ENCODE measurements around the gene PICALM.

PICALM gene

DNA sequence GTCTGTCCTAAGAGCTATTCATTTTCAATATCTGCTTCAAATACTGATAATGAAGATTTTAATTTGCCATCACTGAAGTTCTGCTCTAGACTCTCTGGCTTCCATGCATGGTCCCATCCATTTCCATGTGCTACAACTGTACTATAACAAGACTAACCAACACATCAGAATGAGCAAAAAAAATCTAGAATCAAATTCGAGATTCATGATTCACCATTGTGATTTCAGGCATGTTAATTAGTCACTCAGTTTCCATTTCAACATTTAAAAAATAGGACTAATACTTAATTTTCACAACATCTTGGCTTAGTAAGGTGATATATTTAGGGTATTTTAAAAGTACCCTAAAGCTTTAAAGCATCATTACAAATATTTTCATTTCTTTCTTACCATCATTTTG lies 22.8 kb downstream of the PICALM start:
- H3K9me3 ChIP-seq (ENCODE audit: control insufficient read depth in 2 of 2, low read length in 2 of 2): no peaks in the 10 kb centered on the region
- no peaks in the 10 kb centered on the region for H3K27me3 ChIP-seq (ENCODE audit: control insufficient read depth in 1 of 2, insufficient read depth in 2 of 2, low read length in 2 of 2)
- H3K9ac ChIP-seq (ENCODE audit: low read length in 2 of 2): no peak overlapping the region
- H3K4me3 ChIP-seq (ENCODE audit: low read length in 2 of 2): no peak overlapping the region
- H3K4me1 ChIP-seq (ENCODE audit: control insufficient read depth, insufficient read depth, low read length): peaks cover 19% of the 10 kb centered on the region
- H3K36me3 ChIP-seq (ENCODE audit: control insufficient read depth in 2 of 2, insufficient read depth in 2 of 2, low read length in 2 of 2): no peaks in the 10 kb centered on the region
- H3K27ac ChIP-seq (ENCODE audit: low read length): no peak overlapping the region

DNA sequence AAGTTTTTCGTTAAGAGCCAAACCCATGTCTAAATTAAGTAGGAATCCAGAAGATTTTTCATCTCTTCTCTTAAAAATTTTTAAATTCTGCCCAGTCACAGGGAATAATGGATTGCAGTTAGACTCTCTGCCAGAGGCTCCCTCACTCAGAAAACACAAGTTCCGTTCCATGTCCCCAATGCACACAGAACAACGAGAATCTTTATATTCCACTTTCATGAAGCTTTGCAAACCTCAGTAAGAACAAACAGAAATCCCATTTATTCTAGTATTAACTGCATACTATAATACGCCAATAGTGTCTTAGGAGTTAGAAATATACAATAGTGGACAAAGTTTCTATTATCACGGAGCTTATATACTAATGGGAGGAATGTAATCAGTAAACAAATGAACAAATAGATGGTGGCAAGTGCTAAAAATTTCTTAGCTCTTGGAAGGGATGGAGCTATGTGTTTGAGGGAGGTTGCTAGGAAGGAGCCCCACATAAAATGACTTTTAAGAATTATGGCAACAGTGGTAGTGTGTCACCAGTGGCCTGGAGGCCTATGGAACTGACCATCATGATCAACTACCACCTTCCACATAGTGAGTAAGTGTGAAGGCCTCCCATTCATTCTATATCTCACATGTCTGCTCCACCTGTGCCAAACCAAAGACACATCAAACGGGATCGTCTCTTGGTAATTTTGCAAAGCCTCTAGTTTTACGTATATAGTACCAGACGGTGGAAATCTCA lies 24.9 kb downstream of the PICALM start:
- peak overlapping the region in 1 of 2 donors; percentile 34 for H3K4me3 ChIP-seq (ENCODE audit: low read length in 2 of 2)
- H3K4me1 ChIP-seq (ENCODE audit: control insufficient read depth, insufficient read depth, low read length): peaks cover 19% of the 10 kb centered on the region
- no peak overlapping the region for H3K27ac ChIP-seq (ENCODE audit: low read length)
- no peaks in the 10 kb centered on the region for H3K27me3 ChIP-seq (ENCODE audit: control insufficient read depth in 1 of 2, insufficient read depth in 2 of 2, low read length in 2 of 2)
- no peaks in the 10 kb centered on the region for H3K9me3 ChIP-seq (ENCODE audit: control insufficient read depth in 2 of 2, low read length in 2 of 2)
- H3K36me3 ChIP-seq (ENCODE audit: control insufficient read depth in 2 of 2, insufficient read depth in 2 of 2, low read length in 2 of 2): no peaks in the 10 kb centered on the region
- no peak overlapping the region for H3K9ac ChIP-seq (ENCODE audit: low read length in 2 of 2)

DNA sequence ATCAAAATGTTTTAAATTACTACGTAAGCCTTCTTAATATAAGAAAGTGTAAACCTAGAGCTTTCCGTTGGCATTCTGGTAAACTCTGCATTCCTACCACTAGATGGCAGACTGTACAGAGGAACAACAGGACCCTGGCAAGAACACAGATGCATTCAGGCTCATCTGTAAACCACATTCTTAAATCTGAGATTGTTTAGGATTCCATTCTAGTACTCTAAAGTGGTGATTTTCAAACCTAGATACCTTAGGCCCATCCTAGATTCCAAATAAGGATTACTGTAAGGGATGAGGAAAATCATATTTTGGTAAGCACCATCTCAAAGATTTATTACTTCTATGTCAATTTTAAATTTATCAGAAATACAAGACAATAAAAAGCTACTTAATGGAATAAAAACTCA lies 26.9 kb downstream of the PICALM start:
- Histone ChIP-seq H3K4me3 (ENCODE audit: low read length in 2 of 2) (peak overlapping the region in 1 of 2 donors; percentile 35), H3K9ac (ENCODE audit: low read length in 2 of 2) (peak overlapping the region in 1 of 2 donors; percentile 7), H3K27ac (ENCODE audit: low read length) (no peak overlapping the region), H3K9me3 (ENCODE audit: control insufficient read depth in 2 of 2, low read length in 2 of 2) (no peaks in the 10 kb centered on the region), H3K36me3 (ENCODE audit: control insufficient read depth in 2 of 2, insufficient read depth in 2 of 2, low read length in 2 of 2) (no peaks in the 10 kb centered on the region), H3K27me3 (ENCODE audit: control insufficient read depth in 1 of 2, insufficient read depth in 2 of 2, low read length in 2 of 2) (no peaks in the 10 kb centered on the region), H3K4me1 (ENCODE audit: control insufficient read depth, insufficient read depth, low read length) (peaks cover 17% of the 10 kb centered on the region)

DNA sequence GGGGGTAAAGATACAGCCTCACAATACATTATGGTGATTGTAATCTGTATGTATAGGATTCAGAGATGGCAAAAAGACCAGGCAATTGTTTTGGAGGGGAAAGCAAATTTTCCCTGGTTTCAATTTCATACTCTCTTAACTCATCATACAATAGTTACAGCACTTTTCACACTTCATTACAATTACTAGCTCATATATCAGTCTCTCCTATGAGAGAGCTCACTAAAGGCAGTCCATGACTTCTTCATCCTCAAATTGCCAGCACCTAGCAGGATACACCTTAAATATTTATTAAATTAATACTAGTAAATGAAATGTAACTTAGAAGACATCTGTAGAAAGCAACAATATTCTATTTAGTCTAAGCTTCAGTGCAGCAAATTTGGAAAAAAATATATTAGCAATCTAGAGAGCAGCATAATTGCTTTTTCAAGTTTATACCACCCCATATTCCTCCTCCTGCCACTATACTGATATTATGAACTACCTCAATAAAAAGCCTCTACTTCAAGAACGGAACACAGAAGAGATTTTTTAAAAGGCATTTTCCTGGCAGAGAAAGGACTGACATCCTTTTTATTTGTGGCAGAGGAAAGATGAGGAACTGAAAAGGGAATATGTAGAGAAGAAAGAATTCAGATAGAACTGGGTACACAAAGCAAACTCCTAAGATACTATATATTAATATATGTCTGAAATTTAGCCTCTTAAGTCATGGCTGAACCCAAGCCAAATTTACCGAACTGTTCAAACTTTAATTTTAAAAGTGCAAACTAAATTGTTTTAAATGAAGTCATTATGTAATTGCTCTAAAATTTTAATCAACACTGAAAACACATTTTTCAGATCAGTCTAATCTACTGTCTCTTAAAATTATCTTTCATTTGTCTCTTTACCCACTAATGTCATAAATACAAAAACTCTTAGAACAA lies 27.7 kb downstream of the PICALM start:
- Histone ChIP-seq H3K27ac (ENCODE audit: low read length) (no peak overlapping the region), H3K9ac (ENCODE audit: low read length in 2 of 2) (peak overlapping the region in 1 of 2 donors; percentile 7), H3K36me3 (ENCODE audit: control insufficient read depth in 2 of 2, insufficient read depth in 2 of 2, low read length in 2 of 2) (no peaks in the 10 kb centered on the region), H3K4me1 (ENCODE audit: control insufficient read depth, insufficient read depth, low read length) (peaks cover 14% of the 10 kb centered on the region), H3K9me3 (ENCODE audit: control insufficient read depth in 2 of 2, low read length in 2 of 2) (no peaks in the 10 kb centered on the region), H3K4me3 (ENCODE audit: low read length in 2 of 2) (peak overlapping the region in 1 of 2 donors; percentile 35), H3K27me3 (ENCODE audit: control insufficient read depth in 1 of 2, insufficient read depth in 2 of 2, low read length in 2 of 2) (no peaks in the 10 kb centered on the region)

DNA sequence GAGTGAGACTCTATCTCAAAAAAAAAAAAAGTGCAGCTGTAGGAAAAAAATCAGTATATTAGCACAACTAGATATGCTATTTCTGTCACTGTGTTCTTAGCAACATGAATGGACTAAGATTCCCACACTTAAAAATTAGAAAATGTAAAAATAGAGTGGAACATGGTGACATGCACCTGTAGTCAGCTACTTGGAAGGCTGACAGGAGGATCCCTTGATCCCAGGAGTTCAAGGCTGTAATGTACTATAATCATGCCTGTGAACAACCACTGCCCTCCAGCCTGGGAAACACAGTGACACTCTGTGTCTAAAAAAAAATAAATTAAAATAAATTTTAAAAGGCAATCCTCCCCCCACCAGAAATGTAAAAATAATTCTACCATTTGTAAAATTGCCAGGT lies 29.8 kb downstream of the PICALM start:
- Histone ChIP-seq H3K4me1 (ENCODE audit: control insufficient read depth, insufficient read depth, low read length) (peaks cover 9% of the 10 kb centered on the region), H3K27ac (ENCODE audit: low read length) (no peak overlapping the region), H3K36me3 (ENCODE audit: control insufficient read depth in 2 of 2, insufficient read depth in 2 of 2, low read length in 2 of 2) (no peaks in the 10 kb centered on the region)

DNA sequence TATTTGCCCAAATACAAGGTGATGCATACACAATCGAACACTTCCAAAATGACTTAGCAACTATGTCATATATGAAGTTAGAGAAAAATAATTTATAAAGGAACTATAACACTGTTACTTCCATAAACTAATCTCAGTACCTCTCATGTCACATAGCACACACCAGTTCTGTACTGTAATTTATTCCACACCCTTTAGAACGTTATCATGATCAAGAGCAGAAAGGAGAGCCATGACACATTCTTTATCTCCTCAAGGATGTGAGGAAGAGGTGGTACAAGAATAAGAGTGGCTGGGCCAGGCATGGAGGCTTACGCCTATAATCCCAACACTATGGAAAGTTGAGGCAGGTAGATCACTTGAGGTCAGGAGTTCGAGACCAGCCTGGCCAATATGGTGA lies 31.1 kb downstream of the PICALM start:
- no peak overlapping the region for H3K4me3 ChIP-seq (ENCODE audit: low read length in 2 of 2)

More for the DNA sequence above, 29.8 kb downstream of the PICALM start:
- H3K9me3 ChIP-seq (ENCODE audit: control insufficient read depth in 2 of 2, low read length in 2 of 2): no peaks in the 10 kb centered on the region
- no peak overlapping the region for H3K9ac ChIP-seq (ENCODE audit: low read length in 2 of 2)
- no peaks in the 10 kb centered on the region for H3K27me3 ChIP-seq (ENCODE audit: control insufficient read depth in 1 of 2, insufficient read depth in 2 of 2, low read length in 2 of 2)
- no peak overlapping the region for H3K4me3 ChIP-seq (ENCODE audit: low read length in 2 of 2)

DNA sequence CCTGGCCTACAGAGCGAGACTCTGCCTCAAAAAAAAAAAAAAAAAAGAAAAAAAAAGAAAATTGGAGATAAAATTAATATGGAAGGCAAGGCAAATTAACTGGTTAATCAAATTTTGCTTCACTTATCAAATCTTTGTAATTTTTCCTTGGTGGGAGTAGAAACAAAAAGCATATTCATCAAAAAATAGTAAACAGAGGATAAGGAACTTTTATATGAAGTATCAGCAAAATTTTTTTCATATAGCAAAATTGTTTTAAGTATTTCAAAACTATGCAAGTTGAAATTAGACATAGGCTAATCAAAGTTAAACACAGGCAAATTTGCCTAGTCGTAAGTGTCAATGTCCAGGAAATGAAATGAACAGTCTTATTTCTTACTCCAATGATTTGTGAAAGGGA lies 33.0 kb downstream of the PICALM start:
- Histone ChIP-seq H3K9me3 (ENCODE audit: control insufficient read depth in 2 of 2, low read length in 2 of 2) (no peaks in the 10 kb centered on the region), H3K9ac (ENCODE audit: low read length in 2 of 2) (no peak overlapping the region), H3K4me3 (ENCODE audit: low read length in 2 of 2) (no peak overlapping the region), H3K4me1 (ENCODE audit: control insufficient read depth, insufficient read depth, low read length) (no peaks in the 10 kb centered on the region), H3K27ac (ENCODE audit: low read length) (no peak overlapping the region), H3K27me3 (ENCODE audit: control insufficient read depth in 1 of 2, insufficient read depth in 2 of 2, low read length in 2 of 2) (no peaks in the 10 kb centered on the region), H3K36me3 (ENCODE audit: control insufficient read depth in 2 of 2, insufficient read depth in 2 of 2, low read length in 2 of 2) (peaks cover 0 to 2% of the 10 kb centered on the region in 2 donors)

More for the DNA sequence above, 31.1 kb downstream of the PICALM start:
- no peak overlapping the region for H3K9ac ChIP-seq (ENCODE audit: low read length in 2 of 2)
- no peaks in the 10 kb centered on the region for H3K9me3 ChIP-seq (ENCODE audit: control insufficient read depth in 2 of 2, low read length in 2 of 2)
- H3K4me1 ChIP-seq (ENCODE audit: control insufficient read depth, insufficient read depth, low read length): no peaks in the 10 kb centered on the region
- H3K27me3 ChIP-seq (ENCODE audit: control insufficient read depth in 1 of 2, insufficient read depth in 2 of 2, low read length in 2 of 2): no peaks in the 10 kb centered on the region
- H3K27ac ChIP-seq (ENCODE audit: low read length): no peak overlapping the region
- H3K36me3 ChIP-seq (ENCODE audit: control insufficient read depth in 2 of 2, insufficient read depth in 2 of 2, low read length in 2 of 2): no peaks in the 10 kb centered on the region

DNA sequence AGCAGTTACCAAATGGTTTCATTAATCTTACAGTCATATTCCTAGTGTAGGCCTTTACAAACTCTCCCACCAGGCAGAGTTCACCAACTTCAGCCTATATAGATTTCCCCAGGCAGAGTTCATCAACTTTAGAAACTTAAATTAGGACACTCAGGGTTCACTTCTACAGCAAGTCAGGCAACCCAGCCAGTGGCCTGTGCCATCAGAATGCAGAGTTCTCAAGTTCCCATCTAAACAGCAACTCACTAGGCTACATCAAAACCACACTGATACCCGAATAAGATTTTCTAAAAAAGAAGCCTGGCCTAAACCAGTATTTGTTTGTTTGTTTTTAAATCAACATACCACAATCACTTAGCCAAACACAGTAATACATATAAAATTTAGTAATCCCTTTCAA lies 33.7 kb downstream of the PICALM start:
- H3K9ac ChIP-seq (ENCODE audit: low read length in 2 of 2): no peak overlapping the region
- peaks cover 3 to 6% of the 10 kb centered on the region in 2 donors for H3K36me3 ChIP-seq (ENCODE audit: control insufficient read depth in 2 of 2, insufficient read depth in 2 of 2, low read length in 2 of 2)
- no peaks in the 10 kb centered on the region for H3K4me1 ChIP-seq (ENCODE audit: control insufficient read depth, insufficient read depth, low read length)
- no peaks in the 10 kb centered on the region for H3K27me3 ChIP-seq (ENCODE audit: control insufficient read depth in 1 of 2, insufficient read depth in 2 of 2, low read length in 2 of 2)
- H3K27ac ChIP-seq (ENCODE audit: low read length): no peak overlapping the region
- no peak overlapping the region for H3K4me3 ChIP-seq (ENCODE audit: low read length in 2 of 2)
- no peaks in the 10 kb centered on the region for H3K9me3 ChIP-seq (ENCODE audit: control insufficient read depth in 2 of 2, low read length in 2 of 2)

DNA sequence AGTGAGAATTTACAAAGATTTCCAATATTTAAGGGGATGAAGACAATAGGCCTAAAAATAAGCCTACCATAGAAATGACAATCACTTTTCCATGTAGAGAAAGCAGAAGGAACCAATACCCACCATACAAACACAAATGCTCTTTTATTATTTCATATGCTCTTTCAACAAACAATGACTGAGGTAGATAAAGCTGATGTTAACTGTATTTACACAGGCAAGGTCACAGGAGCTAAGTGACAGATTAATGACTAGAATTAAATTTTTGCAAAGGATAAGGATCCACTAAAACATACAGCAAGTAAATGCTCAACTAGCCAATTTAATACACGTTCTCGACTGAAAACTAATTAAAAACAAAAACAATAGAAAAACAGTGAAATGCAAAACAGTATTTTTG lies 34.2 kb downstream of the PICALM start:
- H3K4me3 ChIP-seq (ENCODE audit: low read length in 2 of 2): no peak overlapping the region
- H3K27ac ChIP-seq (ENCODE audit: low read length): no peak overlapping the region
- H3K36me3 ChIP-seq (ENCODE audit: control insufficient read depth in 2 of 2, insufficient read depth in 2 of 2, low read length in 2 of 2): peaks cover 3 to 6% of the 10 kb centered on the region in 2 donors
- H3K27me3 ChIP-seq (ENCODE audit: control insufficient read depth in 1 of 2, insufficient read depth in 2 of 2, low read length in 2 of 2): no peaks in the 10 kb centered on the region
- no peak overlapping the region for H3K9ac ChIP-seq (ENCODE audit: low read length in 2 of 2)
- H3K4me1 ChIP-seq (ENCODE audit: control insufficient read depth, insufficient read depth, low read length): no peaks in the 10 kb centered on the region
- no peaks in the 10 kb centered on the region for H3K9me3 ChIP-seq (ENCODE audit: control insufficient read depth in 2 of 2, low read length in 2 of 2)

DNA sequence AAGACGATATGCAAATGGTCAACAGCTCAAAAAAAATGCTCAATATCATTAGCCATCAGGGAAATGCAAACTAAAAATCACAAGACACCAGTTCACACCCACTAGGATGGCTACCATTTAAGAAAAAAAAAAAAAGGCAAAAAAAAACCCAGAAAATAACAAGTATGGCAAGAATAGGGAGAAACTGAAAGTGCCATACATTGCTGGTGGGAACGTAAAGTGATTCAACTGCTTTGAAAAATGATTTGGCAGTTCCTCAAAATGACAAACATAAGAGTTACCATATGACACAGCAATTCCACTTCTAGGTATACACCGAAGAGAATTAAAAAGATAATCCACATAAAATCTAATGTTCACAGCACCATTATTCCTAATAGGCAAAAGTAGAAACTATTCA lies 47.5 kb downstream of the PICALM start:
- H3K9me3 ChIP-seq (ENCODE audit: control insufficient read depth in 2 of 2, low read length in 2 of 2): no peaks in the 10 kb centered on the region
- H3K4me3 ChIP-seq (ENCODE audit: low read length in 2 of 2): no peak overlapping the region
- H3K36me3 ChIP-seq (ENCODE audit: control insufficient read depth in 2 of 2, insufficient read depth in 2 of 2, low read length in 2 of 2): peaks cover 14% of the 10 kb centered on the region in 2 donors
- H3K27ac ChIP-seq (ENCODE audit: low read length): no peak overlapping the region
- H3K9ac ChIP-seq (ENCODE audit: low read length in 2 of 2): no peak overlapping the region
- no peaks in the 10 kb centered on the region for H3K27me3 ChIP-seq (ENCODE audit: control insufficient read depth in 1 of 2, insufficient read depth in 2 of 2, low read length in 2 of 2)
- no peaks in the 10 kb centered on the region for H3K4me1 ChIP-seq (ENCODE audit: control insufficient read depth, insufficient read depth, low read length)
